ENCODE measurements around the gene NUAK1.

NUAK1 gene

GRCh38 chr12:106063826-106064720 lies 74.7 kb downstream of the NUAK1 start:
- no peak for DNase-seq (ENCODE audit: low read depth in 3 of 3)

DNA sequence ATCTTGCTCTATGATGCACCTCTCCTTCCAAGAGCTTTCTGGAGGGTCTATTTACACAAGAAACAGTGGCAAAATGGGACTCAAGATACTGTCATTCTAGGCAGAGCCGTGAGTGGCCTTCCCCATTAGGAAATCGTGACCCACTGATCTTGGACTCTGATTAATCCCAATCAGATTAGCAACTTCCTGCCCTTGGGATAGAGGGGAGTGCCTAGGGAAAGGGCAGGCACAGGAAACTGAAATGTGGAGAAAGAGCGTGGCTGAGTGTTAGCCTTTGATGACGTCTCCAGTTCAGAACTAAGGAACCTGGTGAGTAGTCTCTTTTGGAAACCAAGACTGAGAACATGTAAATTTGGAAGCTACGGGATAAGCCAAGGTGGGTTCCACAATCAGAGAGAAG lies 76.1 kb downstream of the NUAK1 start:
- no peak for DNase-seq (ENCODE audit: low read depth in 3 of 3)

DNA sequence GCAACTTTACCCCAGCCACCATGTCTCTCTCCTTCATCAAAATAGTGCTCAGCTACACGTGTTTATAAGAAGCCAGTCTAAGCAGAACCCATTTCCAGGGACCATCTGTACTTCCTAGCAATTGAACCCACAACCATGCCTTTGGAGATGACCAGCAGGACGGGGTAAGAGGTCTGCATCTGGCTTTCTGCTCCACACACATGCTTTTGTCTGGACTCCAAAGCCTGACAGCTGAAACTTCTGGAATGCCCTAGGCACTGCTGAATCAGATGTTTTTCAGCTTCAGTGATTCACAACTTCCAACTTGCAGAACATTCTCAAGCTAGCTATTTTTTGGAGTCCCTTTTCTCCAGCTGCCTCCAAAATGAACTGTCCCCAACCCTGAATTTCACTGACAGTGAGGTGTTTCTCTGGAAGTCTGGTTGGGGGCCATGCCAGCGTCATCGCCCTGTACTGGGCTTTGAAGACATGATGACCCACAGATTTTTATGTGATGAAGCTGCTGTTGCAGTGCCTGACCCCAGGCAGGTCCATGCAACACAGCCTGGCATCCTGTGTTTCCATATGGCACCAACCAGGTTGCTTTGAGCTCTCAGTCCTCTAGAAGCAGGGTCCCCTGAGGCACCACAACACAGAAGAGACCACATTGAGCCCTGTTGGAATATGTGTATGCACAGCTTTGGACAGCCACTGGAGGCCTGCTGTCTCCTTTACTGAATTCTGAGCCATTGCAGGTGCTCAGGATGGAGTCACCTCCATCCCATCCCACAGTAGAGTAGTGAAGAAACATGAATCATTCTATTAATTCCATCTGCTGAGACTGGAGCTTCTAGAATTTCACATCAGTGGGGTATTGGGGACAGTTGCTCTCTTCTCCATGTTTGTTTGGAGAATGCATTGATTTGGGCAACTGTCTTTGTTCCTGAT lies 80.2 kb downstream of the NUAK1 start:
- DNase-seq (ENCODE audit: low read depth in 3 of 3): no peak

- no peak for DNase-seq (ENCODE audit: low read depth in 3 of 3)
These were observed 84.7 kb downstream of the NUAK1 start for GRCh38 chr12:106054049-106054448.

GRCh38 chr12:106051853-106052531 lies 86.8 kb downstream of the NUAK1 start:
- no peak for DNase-seq (ENCODE audit: low read depth in 3 of 3)

GRCh38 chr12:106049546-106049945 lies 89.2 kb downstream of the NUAK1 start:
- no peak for DNase-seq (ENCODE audit: low read depth in 3 of 3)

DNA sequence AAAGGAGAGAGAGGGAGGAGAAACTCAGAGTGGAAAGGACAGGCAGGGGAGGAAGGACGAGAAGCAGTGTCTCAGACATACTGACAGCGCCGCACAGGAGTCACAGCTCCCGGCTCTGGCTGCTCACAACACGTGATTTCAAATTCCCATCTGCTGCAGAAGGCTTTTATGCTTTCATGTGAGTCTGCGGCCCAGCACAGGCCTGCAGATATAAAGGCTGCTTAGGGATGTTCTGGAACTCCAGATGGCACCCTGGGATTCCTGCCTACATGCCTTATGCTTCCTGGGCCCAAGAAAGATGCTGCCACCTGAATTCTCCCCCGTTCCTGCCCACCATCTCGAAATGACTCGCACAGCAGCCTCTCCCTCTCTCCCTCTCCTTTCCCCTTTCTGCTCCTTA lies 89.6 kb downstream of the NUAK1 start:
- no peak for DNase-seq (ENCODE audit: low read depth in 3 of 3)

- DNase-seq (ENCODE audit: low read depth in 3 of 3): no peak
These were observed 90.1 kb downstream of the NUAK1 start for GRCh38 chr12:106048676-106049075.

GRCh38 chr12:106048016-106048415 lies 90.7 kb downstream of the NUAK1 start:
- DNase-seq (ENCODE audit: low read depth in 3 of 3): no peak

- DNase-seq (ENCODE audit: low read depth in 3 of 3): no peak
These were observed 91.8 kb downstream of the NUAK1 start for GRCh38 chr12:106046947-106047346.

DNA sequence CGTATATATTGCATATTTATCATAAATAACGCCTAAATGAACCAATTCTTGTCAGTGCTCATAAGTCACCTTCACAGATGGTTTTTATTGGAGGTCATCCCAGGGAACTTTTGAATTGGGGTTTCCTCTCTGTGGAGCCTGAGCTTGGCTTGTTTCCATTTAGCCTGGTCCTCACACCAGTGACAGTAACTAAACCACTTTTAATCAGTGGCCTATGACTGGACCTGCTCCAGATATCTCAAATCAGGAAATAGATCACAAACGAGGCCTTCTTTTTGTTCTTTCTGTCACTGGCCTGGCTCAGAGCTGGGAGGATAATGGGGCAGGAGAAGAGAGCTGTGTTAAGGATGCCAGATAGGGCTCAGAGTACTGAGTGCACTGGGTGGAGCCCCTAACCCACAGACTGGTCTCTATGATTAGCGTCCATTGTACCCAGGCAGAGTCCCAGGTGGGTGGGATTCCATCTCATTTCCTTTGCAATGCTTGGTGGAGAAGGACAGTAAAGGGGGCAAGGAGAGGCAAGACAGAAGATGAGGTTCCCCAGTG lies 92.4 kb downstream of the NUAK1 start:
- DNase-seq (ENCODE audit: low read depth in 3 of 3): no peak

DNA sequence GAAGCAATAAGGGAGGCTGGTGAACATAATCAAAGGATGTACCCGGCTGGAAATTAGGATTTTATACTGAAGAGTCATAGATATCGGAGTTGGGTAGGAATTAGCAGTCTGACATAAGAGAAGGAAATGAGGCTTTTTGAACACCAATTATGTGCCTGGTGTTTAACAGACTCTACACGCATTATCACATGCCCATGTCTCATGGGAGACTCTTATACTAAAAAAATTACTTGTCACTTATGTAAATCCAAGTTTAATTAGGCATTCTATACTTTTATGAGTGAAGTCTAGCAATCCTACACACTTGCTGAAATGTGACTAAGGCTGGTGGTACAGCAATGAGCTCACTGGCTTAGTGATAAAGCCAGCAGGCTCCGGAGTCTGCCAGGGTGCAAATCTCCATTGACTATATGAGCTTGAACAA lies 93.5 kb downstream of the NUAK1 start:
- no peak for DNase-seq (ENCODE audit: low read depth in 3 of 3)

GRCh38 chr12:106044773-106045172 lies 94.0 kb downstream of the NUAK1 start:
- no peak for DNase-seq (ENCODE audit: low read depth in 3 of 3)

- DNase-seq (ENCODE audit: low read depth in 3 of 3): no peak
These were observed 96.7 kb downstream of the NUAK1 start for GRCh38 chr12:106042037-106042436.

DNA sequence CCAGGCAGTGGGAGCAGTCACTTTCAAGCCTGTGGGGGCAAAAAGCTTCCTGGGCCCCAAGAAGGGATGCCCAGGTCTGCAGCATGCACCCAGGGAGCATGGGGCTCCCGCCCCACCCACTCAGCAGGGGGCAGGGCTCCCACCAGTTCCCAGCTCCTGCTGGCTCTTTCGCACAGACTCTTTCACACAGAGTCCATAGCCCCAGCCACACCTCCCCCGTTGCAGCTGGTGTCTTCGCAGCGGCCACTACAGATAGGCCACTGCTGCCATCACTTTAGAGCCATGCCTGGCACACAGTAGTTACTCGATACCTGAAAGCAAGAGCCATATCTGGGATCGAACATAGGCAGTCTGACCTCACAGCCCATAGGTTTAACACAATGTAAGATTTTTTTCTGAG lies 98.2 kb downstream of the NUAK1 start:
- DNase-seq (ENCODE audit: low read depth in 3 of 3): no peak

DNA sequence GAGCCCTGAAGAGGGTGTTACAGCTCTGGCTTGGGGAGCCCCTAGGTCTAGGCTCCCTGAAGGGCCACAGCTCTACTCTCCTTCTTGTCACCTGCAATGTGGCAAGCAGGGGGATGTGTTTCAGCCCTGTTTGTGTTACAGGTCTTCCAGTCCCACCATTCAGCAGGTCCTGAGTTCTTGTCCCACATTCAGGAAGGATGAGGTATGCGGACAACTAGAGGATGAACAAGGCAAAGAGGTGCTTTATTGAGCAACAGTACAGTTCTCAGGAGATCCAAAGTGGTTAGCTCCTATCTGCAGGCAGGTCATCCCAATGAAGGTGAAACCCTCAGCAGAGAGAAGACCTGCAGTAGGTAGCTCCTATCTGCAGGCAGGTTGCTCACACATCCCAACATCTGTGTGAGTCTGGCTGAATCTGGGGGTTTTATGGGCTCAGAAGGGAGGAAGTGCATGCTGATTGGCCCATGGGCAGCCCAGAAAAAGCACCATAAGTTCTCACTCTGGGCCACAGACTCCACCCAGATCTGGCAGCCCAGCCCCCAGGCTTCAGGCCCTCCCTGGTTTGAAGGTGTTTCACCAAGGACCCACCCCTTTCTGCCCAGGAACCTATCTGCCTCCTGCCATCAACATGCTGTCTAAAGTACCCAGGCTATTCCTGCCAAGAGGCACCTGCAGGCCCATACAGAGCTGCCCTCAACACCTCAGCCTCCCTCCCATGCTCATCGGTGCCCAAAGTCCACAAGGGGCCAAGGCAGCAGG lies 98.9 kb downstream of the NUAK1 start:
- DNase-seq (ENCODE audit: low read depth in 3 of 3): no peak

DNA sequence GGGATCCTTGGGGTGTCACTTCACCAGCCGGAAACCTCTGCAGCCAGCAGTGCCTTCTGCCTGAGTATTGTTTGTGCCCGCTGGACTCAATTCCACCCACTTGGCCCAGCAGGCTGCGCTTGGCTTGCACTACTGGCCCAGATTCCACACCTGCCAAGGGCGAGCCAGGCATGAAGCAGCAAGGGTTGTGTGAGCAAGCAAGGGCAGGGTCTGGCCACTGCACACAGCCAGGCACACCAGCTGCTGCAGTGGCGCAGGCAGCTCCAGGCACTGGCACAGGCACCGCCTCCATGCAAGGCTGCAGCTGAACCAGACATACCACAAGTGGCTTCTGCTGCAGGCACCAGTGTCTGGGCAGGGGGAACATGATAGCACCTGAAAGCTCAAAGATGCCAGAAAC lies 99.5 kb downstream of the NUAK1 start:
- no peak for DNase-seq (ENCODE audit: low read depth in 3 of 3)

DNA sequence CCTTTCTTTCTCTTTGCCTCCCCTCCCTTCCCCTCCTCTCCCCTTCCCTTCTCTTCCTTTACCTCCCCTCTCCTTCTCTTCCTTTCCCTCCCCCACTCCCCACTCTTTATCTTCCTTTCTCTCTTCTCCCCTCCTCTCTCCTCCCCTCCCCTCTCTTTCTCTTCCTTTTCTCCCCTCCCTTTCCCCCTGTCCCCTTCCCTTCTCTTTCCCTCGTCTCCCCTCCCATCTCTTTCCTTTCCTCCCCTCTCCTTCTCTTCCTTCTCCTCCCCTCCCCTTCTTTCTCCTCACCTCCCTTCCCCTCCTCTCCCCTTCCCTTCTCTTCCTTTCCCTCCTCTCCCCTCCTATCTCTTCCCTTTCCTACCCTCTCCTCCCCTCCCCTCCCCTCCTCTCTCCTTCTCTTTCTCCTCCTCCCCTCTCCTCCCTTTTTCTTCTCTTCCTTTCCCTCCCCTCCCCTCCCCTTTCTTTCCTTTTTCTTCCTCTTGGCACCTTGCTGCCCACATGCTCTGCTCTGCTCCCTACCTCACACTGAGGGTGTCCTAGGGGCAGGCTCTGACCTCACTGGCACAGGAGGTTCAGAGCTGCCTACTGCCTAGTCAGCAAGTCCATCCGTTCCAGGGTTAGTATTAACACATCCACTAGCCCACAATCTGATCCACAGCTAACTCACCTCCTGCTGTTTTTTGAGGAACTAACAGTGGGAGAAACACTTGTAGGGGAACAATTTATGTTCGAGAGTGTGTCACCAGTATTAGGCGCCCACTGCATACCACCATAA lies 101.0 kb downstream of the NUAK1 start:
- DNase-seq (ENCODE audit: low read depth in 3 of 3): no peak

DNA sequence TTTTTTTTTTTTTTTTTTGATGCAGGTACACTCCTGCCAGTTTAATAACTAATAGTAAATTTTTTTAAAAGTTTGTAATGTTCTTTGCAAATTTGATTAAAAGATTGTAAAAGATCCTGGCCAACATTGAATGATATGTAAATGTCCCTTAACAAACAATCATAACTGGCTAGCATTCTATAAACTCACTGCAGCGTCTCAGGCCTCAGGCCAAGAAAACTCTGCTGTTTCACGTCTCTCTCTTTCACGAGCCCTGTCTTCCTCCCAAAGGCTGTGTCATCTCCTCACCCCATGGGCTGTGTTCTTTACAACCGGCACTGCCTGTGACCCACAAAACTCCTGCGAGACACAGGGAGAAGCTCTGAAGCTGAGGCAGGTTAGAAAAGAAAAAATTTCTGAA lies 103.3 kb downstream of the NUAK1 start:
- no peak for DNase-seq (ENCODE audit: low read depth in 3 of 3)

- no peak for DNase-seq (ENCODE audit: low read depth in 3 of 3)
These were observed 104.4 kb downstream of the NUAK1 start for GRCh38 chr12:106034316-106034715.

Data from stimulated activated CD4-positive, alpha-beta T cell treated with anti-CD3 and anti-CD28 coated beads, TNF-alpha, amount 100 ng/mL, for 4 hours (primary cell).